NCI-H2196 treated with DMSO at 0.1 percent for 48 hours (cell line): Measurements from ENCODE around the gene DCTN1.
"Not testable (repeated sequence)": the region's sequence is repeated elsewhere in the genome, so short reads cannot be mapped to it uniquely, and the experiment has no call there.

Source experiments
- DNase-seq: peaks from one replicate; lab custom pipeline; 2025; ENCODE audit not compliant: unreplicated experiment; lab: John Stamatoyannopoulos, UW

Gene DCTN1

DNA sequence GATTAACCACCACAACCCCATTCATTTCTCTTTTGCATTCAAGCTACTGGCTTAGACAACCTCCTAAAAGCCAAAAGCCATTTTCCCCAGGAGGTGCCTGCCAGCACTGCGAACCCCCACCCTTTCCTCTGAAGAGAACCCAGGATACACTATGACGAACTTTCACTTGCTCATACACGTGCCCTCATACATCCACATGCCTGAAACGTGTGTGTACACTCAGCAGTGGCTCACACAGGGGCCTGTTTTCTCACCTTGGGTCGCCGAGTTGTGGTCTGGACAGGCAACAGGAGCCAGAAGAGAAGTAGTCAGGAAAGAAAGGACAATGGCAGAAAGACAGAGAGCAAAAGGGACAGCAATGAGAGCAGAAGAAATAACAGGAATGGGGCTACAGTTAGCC lies 7.4 kb downstream of the DCTN1 start:
- DNase-seq, result no peak

DNA sequence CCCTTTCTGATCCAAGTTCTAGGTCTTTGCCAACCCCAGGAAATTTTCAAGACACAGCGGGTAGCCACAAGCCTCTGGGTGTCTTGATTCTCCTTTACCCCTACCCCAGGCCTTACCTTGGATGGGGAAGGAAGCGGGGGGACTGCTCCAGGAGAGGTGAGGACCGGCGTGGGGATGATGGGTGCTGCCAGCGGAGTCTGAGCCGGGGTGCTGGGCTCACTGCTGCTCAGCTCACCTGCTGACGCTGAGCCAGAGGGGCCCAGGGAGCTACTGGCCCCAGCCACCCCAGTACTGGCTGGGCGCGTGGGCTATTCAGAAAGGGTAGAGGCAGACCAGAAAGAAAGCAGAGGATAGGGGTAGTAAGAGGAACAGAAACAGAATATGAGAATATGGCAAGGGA lies 8.7 kb downstream of the DCTN1 start:
- no peak for DNase-seq

DNA sequence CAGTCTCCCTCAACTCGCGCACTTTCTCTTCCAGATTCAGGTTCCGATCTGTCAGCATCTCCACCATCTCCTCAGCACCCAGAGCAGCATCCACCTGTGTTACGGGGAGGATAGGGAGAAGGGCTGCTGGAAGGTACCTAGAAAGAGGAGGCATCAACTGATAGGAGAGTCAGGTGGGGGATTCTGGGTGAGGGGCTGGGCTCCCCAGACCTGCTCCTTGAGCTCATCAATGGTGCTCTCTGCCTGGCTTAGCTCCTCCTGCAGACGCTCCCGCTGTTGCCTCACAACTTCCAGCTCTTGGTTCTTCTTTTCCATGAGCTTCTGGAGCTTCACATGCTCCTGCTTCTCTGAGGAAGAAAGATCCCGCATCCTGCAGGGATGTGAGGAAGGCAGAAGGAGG lies 10.1 kb downstream of the DCTN1 start:
- no peak for DNase-seq

DNA sequence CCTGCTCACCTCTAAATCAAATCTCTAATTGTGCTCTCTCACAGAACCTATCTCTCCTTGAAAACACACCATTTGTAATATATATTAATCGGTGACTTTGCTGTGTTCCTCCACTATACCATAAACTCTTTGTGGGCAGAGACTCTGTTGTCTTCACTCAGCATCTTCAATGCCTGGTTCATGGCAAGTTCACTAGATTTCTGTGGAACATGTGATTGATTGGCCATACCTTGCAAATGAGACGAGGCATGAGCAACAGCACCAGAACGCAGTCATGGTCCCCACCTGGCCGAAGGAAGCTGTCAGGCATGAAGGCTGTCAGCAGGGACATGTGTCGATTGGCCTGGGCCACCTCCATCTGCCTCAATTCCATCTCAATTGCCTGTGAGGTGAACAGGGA lies 11.6 kb downstream of the DCTN1 start:
- DNase-seq, result no peak

DNA sequence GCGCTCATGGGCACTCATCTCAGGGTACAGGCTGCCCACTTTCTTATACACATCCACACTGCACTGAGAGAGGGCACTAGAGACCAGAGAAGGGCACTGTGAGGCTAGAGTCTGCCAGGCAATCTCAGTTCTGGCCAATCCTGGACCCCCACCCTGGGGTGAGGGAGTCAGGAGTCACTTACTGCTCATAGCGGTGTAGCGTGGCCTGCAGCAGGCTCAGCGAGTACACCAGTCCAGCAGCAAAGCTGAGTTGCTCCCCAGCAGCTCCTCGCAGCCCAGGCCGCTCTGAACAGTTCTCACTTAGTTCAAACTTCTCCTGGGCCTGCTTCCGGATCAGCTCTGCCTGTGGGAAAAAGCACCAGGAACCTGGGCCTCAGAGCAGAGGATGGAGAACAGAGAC lies 12.3 kb downstream of the DCTN1 start:
- no peak for DNase-seq

DNA sequence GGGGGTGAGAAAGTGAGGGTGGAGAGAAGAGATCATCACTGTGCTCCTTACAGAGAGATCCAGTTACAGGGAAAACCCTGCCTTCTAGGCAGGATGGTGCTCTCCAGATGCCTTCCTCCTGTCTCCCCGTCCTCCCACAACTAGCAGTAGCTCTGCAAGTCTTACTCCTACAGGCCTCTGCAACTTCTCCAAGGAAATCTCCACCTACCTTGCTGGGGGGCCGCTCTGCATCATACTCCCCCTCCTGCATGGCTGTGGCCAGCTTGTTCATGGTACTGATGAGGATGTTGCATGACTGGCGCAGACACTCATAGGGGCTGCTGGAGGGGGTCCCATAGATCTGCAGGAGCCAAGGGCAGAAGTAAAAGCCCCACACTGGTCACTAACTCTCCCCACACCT lies 14.1 kb downstream of the DCTN1 start:
- DNase-seq, result no peak

DNA sequence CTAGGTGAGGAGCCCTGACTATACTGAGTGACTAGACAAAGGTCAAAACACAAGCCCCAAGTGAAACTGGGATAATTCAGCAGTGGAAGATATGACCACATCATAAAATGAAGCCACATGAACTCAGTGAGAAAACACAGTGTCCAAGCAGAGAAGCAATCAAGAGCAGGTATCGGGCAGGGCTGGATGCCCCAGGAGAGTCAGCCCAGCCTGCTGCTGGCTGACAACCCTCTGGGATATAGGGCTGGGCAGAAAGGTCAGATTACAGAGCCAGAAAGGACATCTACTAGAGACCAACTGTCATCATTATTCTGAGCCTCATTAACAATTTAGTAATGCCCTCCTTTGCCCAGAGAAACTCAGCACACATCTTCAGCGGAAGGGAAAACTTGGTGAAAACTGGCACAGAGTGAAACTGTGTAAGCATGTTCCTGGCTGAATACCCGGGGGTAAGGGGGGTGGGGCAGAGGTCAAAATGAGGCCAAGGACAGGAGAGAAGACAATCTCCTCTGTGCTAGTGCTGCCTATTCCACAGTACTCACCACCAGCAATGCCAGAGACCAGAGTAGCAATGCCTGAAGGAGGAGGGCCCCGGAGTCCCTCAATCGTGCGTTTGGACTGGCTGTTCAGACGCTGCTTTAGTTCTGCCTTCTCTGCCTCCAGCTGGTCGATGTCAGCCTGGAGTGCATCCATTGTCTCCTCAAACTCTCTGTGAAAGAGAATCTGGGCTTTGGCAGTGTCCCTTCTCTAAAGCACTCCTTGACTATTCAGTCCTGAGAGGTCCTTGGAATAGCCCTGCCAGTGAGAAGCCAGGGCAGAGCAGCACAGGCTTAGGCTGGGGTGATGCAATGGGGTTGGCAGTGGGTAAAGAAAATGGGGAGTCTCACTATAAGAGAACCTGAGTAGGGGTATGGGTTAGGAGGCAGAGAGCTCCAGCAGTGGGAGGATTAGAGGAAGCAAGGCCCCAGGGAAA lies 15.3 kb downstream of the DCTN1 start:
- no peak for DNase-seq

DNA sequence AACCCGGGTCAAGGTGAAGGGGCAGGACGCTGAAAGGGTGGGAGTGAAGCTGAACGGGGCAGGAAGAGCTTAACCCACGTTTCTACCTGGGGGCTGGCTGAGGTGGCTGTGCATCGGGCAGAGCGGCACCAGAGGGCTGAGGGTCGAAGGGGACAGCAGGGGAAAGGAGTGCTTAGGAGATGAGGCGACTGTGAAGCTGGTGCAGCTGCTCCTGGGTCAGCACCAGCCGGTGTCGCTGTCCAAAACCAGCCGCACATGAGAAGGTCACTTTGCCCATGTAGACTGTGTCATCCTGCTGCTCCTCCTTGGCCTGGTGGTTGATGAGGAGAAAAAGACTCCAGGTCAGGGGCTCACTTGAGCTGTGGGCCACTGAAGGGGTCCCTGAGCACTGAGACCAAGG lies 18.8 kb downstream of the DCTN1 start:
- no peak for DNase-seq

DNA sequence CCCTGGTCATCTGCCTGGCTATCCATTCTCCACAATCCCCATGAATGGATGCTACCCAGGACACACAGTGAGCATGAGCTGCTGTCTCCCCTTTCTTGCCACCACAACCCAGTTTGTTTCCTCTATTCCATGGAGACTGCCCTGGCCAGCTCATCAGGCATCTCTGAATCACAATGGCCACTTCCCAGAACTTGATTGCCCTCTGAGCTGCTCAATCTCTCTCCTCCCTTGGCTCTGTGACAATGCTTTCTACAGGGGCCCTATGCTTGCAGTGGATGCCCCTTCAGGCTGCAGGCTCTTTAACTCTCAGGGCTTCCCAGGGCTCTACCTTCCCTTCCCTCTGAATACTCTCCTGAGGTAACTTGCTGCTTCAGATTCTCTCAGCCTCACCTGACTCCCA lies 22.5 kb downstream of the DCTN1 start:
- DNase-seq, result no peak

DNA sequence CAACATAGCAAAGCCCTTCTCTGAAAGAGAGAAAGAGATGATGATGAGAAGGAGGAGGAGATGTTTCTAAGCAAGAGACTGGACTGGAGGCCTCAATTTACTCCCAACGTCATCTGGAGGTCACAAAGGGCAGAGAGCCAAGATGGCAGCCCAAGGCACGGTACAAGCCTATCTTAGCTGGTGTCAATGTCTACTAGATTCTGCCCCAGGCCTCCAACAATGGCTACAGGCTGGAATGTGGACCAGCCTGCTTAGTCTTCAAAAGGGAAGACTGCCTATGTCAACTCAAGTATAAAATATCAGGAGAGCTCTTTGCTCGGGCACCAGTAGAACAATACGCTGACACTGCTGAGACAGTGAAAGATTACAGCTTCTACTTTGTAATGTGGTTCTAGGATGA lies 30.2 kb downstream of the DCTN1 start:
- no peak for DNase-seq

DNA sequence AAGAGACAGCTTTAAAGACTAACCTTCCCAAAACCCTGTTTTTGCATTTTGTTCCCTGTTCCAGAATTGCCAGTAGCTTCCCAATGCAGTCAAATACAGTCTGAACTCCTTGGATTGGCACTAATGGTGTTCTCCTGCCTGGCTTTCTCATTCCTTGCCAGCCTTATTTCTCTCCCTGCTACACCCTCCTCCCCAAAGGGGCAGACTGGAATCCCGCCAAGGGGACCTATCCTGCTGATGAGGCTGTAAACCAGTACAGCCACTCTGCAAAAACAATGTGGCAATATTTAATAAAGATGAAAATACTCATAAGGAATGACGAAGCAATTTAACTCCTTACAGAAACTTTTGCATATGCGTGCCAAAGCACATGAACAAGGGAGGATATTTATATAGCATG lies 32.4 kb downstream of the DCTN1 start:
- no peak for DNase-seq

DNA sequence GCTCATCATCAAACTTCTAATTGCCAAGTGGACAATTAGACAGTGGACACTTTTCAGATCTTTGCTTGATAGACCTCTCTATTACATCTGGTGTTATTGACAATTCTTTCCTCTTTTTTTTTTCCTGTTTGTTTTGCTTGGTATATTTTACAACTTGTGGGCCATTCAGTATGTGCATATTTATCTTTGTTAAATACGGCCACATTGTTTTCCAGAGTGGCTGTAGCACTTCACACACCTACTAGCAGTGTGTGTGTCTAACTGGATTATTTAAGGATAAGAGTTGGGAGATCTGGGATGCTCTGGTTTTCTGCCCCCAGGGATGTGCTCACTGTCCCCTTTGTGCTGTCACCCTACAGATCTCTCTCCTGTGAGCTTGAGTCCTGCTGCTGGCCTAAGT lies 32.8 kb downstream of the DCTN1 start:
- DNase-seq, result no peak

DNA sequence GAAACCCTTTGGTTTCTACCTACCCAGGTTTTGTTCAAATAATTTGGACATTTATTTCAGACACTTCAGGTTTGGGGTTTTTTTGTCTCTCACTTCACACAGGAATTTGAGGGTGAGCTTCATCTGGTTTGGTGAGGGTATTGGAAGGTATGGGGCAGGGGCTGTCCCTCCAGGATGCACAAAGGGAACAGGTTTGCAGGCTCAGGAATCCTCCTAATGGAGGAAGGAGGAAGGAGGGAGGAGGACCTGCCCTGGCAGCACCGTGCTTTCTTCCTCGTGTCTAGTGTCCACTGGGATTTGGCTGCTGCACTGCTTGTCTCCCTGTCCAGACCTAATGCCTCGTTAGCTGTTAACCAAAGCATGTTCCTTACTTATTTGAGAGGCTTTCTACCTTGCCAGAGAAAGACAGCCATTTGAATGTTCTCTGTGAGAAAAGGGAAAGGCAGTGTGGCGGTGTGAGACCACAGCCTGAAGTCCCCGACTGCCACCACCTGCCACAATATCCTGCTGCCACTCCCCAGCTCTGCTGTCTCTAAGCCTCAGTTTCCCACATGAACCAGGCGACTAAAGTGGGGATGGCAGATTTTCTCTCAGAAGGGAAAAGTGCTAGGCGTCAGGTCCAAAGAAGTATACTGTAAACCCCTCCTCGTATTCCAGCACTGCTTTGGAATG lies 34.7 kb downstream of the DCTN1 start:
- no peak for DNase-seq

DNA sequence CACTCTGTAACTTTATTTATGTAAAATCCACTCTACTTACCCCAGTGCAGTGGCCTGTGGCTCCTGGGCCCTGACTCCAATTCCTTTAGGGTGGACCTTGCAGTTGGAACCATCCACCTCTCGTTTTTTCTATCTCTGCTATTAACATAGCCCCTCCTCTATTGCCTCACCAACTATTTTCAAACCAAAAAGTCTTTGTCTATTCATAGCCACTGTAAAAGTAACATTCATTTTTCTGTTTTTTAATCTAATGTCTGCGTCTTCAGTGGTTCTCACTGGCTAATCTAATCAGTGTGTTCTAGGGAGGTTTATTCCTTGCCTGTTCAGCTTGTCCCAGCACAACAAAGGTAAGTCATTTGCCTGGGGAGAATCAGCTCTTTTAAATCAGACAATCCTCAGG lies 36.8 kb downstream of the DCTN1 start, which contains the start of gene SLC4A5:
TSS of gene SLC4A5 (minus strand) at position 101 of the 400 bp plus-strand sequence. CDS start 28,393 bp downstream, outside the sequence.
- DNase-seq, result no peak

DNA sequence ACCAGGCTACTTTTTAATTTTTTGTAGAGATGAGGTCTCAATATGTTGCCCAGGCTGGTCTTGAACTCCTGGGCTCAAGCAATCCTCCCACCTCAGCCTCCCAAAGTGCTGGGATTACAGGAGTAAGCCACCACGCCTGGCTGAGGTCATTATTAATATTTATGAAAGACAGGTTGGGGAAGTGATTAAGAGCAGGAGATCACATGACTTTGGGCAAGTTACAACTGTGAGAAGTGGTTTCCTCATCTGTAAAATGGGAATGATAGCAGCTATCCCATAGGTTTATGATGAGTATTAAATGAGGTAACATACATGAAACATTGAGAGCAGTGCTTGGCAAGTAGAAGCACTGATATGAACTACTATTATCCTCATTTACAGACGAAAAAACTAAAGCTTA lies 43.9 kb downstream of the DCTN1 start:
- DNase-seq, result not testable (repeated sequence)

DNA sequence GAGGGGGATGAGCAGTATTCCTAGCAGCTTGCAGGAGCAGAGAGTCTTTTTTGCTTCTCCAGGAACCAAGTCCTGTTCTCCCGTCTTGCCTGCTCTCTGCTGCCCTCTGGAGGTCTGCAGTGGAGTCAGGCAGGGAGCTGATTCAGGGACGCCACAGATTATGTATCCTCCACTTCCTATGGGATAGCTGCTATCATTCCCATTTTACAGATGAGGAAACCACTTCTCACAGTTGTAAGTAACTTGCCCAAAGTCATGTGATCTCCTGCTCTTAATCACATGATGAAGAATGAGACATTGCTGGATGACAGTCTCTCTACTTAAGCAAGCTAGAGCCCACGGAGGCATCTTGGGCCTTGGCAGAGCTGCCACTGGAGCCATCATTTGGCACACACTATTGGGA lies 45.2 kb downstream of the DCTN1 start:
- DNase-seq, result no peak

DNA sequence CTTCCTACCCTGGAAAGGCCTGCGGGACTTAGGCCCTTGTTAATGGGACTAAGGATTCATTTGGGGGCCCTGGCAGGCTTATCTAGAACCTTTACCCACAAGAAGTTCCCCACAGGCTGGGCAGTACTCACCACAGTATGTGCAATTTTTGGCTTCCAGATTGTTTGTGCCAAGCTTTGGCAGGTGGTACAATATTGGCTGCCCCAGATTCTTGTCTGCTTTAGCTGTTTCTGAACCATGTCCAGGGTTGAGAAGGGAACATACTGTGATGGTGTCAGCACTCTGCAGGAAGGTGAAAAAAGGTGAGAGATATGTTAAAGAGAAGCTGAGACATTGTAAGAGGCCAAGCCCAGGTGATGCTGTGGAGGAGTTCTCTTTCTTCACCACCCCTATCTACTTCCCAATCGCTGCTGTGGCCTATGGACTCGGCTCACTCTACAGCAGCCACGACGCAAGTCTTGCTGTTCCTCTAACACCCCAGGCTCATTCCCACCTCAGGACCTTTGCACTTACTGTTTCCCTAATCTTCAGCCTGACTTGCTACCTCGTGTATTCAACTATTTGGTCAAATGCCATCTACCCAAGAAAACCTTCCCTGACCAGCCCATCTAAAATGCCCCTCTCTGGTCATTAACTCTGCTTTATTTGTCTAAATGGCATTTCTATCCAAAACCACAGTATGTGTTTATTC lies 46.1 kb downstream of the DCTN1 start:
- no peak for DNase-seq

DNA sequence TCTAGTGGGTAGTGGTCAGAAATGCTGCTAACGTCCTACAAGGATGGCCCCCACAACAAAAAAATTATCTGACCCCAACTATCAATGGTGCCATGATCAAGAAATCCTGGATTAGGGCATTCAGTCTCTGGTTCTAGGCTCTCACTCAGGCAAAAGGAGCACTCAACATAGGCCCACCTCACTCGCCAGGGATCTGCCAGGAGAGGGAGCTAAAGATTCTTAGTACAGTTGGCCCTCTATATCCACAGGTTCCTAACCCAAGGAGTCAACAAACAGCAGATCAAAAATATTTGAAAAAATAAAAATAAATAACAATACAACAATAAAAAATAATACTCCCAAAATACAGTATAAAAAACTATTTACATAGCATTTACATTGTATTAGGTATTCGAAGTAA lies 46.9 kb downstream of the DCTN1 start:
- peak; percentile 11 for DNase-seq

DNA sequence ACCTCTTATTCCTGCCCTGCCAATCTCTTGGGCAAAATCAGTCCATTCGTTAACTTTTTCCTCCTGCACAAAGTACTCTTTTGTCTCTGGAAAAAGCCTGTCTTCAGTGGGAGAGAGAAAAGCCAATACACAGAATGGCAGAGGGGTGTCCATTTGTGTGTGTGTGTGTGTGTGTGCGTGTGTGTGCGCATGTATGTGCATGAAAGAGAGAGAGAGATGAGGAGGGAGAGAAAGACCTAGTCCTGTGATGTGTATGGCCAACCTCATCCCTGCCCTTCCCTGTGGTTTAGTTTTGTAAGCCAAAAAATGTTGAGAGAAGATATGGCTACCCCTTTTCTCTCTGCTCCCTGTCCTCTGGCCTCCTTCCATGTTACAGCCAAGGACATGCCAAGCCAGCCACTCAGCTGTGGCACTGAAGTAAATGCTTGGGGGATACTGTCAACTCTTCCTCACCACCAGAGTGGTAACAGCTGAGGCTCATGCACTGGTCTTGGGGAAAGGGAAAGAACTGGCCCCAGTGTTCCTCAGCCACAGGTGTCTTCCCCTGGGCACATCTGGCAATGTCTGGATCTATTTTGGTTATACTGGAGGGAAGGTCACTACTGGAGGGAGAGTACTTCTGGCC lies 47.4 kb downstream of the DCTN1 start:
- no peak for DNase-seq

DNA sequence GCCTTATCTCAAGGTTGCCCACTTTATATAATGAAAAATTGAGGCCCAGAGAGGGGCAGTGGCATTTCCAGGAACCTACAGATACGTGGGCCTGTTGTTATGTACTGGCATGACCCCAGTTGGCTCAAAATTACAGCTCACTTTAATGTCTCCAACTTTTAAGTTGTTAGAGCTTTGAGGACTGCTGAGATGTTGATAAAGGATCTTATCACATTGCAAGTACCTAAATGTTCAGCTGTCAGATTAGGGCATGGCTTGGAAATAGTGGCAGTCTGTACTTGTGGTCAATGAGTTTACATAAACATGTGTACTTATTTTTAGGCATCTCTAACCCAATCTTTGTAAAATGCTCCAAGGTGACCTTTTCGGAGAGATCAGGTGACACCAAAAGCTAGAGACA lies 51.5 kb downstream of the DCTN1 start:
- no peak for DNase-seq

DNA sequence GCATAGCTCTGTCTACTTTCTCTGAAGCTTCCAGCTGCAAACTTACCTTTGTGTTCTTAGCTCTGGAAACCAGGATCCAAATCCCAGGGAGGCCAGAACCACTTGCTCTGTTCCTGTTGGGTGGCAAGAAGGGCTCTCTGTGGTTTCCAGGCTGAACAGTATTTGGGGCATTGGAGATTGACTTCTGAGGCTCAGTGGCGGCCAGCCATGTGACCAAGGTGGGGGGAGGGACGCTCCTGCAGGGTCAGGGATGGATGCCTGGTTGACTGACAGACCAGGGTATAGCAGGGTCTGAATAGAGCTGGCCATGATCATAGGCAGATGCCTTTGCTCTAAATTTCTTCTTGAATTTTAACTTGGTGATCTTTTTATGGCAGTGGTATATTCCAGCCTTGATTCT lies 52.0 kb downstream of the DCTN1 start:
- DNase-seq, result no peak
